GM12865 (cell line): ENCODE measurements around the gene BOK.

Source experiments
- DNase-seq: peaks from one replicate; pipeline ENCODE4 v3.0.0; 2010; ENCODE audit warnings: low read depth
- H3K4me3 ChIP-seq: 2 replicates; pipeline ENCODE4 v1.5.1; 2011; ENCODE audit warnings: mild to moderate bottlenecking, low read depth, low read length, control low read depth
- TF ChIP-seq, protein P1 (sequence below): IDR thresholded peaks from 2 replicates; pipeline ENCODE4 v1.5.1; 2011; ENCODE audit warnings: low read length, control low read depth, low read depth, inconsistent platforms; ENCODE audit not compliant: insufficient read depth; ENCODE audit errors: missing control alignments

BOK gene

DNA sequence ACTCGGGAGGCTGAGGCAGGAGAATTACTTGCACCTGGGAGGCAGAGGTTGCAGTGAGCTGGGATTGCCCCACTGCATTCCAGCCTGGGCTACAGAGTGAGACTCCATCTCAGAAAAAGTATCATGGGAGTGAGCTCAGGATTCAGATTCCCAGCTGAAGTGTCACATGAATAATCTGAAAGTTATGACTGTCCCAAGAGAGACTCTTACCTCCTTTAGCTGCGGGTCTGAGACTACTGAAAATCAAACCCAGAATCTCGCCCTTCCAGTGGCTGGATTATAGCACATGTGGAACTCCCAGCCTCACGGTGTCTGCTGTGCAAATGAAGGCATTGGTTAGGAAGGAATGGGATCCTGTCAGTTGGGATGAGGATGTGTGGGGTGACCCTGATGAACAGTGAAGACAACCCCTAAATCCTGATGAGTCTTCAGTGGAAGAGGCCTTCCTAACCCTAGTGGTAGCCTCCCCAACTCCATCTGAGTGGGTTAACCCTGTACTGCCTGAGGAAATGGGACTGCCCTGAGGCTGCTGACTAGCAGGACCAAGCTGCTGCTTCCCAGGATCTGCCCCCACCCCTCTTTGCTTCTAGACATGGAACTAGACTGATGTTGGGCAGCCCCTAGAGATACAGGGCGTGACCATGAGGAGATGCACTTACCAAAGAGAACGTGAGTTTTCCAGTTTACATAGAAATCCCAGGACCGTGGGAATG lies 16.5 kb downstream of the BOK start:
- no peak for DNase-seq
- no peak overlapping the region for H3K4me3 ChIP-seq
- TF ChIP-seq, protein P1, sequence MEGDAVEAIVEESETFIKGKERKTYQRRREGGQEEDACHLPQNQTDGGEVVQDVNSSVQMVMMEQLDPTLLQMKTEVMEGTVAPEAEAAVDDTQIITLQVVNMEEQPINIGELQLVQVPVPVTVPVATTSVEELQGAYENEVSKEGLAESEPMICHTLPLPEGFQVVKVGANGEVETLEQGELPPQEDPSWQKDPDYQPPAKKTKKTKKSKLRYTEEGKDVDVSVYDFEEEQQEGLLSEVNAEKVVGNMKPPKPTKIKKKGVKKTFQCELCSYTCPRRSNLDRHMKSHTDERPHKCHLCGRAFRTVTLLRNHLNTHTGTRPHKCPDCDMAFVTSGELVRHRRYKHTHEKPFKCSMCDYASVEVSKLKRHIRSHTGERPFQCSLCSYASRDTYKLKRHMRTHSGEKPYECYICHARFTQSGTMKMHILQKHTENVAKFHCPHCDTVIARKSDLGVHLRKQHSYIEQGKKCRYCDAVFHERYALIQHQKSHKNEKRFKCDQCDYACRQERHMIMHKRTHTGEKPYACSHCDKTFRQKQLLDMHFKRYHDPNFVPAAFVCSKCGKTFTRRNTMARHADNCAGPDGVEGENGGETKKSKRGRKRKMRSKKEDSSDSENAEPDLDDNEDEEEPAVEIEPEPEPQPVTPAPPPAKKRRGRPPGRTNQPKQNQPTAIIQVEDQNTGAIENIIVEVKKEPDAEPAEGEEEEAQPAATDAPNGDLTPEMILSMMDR: no peak

DNA sequence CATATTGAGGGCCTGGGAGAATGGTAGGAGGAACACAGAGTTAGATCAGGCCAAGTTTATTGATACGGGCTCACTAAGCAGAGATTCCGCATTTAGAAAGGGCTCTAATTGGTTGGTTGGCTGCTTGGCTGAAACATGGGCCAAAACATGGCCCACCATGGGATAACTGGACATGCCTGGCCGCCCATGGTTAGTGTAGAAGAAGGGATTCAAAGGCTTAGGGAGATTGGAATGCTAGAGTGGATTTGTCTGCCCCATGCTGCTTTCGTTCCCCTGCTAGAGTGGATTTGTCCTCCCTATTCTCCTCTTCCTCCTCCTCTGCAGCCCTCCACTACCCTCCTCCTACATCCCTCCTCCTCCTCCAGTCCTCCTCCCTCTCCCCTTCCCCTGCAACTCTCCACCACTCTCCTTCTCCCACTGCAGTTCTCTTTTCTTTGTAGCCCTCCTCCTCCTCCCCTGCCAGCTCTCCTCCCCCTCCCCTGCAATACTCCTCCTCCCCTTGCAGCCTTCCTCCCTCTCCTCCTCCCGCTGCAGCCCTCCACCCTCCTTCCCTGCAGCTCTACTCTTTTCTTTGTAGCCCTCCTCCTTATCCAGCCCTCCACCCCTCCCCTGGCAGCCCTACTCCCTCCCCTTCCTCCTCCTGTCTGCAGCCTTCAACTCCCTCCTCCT lies 17.2 kb downstream of the BOK start:
- no peak overlapping the region for H3K4me3 ChIP-seq
- no peak for DNase-seq
- TF ChIP-seq, protein P1: no peak

DNA sequence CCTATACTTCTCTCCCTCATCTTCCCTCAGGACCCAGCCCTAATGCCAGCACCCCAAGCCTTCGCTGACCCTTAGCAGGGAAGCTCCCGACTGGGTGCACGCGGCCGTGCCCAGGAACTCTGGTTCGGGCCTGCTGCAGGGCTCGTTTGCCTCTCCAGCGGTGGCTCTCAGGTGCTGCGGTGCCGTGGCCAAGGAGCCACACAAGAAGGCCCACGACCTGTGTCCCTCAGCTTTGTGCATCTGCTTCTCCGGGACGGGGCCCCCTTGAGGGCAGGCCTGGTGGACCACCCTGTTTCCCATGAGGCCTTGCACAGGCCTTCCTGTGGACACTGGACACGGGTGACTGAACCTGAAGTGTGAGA lies 17.7 kb downstream of the BOK start:
- no peak overlapping the region for H3K4me3 ChIP-seq
- TF ChIP-seq, protein P1: no peak
- DNase-seq: no peak

DNA sequence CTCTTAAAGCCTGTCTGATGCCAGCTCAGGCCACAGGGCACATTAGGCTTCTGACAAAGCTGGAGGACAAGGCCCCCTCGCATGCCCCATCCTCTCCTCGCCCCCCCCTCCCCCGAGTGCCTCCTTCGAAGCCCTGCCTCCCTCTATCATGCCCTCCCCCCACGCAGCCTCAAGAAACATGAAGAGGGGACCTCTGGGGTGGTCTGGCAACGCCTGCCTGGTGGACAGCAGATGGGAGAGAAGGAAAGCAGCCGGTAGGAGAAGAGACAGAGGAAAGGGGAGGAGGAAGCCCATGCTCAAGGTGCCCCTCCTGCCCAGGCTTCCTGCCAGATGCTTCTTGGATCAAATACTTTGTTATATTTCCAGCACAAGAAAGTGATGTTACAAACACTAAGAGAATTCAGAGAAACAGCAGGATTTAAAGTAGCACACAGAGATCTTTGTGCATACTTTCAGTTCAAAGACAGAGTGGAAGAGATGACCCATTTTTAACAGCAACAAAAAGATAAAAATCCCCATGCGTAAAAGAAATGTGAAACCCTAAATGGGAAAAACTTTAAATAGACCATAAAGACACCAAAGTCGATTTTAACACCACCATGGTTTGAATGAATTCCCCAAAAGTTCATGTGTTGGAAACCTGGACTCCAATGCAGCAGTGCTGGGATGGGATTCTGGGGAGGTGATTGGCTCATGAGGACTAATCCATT lies 19.0 kb downstream of the BOK start:
- no peak for DNase-seq
- H3K4me3 ChIP-seq: no peak overlapping the region
- TF ChIP-seq, protein P1: no peak

DNA sequence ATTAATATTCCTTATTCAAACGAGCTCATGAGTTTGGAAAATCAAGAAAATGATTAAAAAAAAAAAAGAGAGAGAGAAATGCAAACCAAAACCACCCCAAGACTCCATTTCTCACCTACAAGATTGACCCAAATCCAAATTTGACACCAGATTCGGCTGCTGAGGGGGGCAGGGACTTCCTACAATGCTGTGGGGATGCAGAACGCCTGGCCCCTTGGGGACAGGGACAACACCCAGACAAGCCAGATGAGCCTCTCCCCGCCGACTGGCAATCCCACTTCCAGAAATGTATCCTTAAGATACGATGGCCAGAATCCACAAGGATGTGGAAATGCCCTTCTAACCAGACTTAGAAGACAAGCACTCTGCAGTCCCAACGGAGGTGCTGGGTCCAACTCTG lies 20.7 kb downstream of the BOK start:
- TF ChIP-seq, protein P1: no peak
- DNase-seq: no peak
- H3K4me3 ChIP-seq: no peak overlapping the region

DNA sequence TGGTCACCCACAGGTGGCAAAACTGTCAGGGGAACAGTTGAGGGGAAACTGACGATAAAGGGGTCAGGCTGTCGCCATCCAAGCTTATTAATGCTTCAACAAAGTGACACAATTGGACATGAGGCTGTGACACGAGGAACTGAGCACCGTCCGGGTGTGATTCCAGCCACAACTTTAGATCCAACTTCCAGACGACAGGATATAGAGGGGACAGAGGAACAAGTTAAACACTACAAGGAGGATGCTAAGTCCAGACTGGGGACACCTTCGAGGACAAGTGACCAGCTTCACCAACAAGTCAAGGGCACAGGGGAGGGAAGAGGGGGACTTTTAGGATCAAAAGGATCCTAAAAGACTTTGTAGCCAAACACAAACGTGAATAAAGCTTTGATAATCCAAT lies 23.8 kb downstream of the BOK start:
- DNase-seq: no peak
- TF ChIP-seq, protein P1: no peak
- H3K4me3 ChIP-seq: no peak overlapping the region
